ENCODE measurements around the gene PIM1.
A peak's percentile ranks its signal among the peaks of the same experiment; 100 is the strongest.
"Not testable (repeated sequence)": the region's sequence is repeated elsewhere in the genome, so short reads cannot be mapped to it uniquely, and the experiment has no call there.

Gene PIM1

DNA sequence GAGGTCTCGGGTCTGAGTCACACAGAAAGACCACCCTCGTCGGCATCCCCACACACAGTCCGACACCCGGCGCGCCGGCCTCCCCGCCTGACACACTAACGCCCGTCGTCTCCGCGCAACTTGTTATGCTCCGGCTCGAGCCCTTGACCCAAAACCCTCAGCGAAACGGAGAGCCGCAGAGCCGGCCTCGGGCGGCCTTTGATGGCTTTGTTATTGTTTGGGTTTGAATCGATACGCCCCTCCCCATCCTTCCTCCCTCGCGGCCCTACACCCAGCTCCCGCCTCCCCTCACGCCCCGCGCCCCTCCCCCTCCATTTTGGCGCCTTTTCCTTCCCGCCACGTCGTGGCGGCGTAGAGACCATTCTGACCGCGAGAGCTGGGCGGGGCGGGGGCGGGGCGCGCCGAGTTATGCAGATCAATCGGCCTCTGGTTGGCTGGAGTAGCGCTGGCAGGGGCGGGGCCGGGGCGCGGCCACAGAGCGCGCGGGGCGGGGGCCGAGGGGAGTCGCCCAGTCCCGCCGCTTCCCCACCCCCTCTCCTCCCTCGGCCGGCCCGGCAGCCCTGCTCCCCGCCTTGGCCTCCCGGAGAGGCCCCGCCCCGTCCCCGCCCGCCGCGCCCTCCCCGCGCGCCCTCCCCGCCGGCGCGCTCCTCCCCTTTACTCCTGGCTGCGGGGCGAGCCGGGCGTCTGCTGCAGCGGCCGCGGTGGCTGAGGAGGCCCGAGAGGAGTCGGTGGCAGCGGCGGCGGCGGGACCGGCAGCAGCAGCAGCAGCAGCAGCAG, at the start of gene PIM1:
Gene PIM1 (plus strand): TSS at position 657 of the 777 bp plus-strand sequence. CDS start 424 bp downstream, outside the sequence.
- peak; percentile 99 for DNase-seq

GRCh38 chr6:37121556-37121955, 48.4 kb upstream of the PIM1 start:
- DNase-seq, result no peak

DNA sequence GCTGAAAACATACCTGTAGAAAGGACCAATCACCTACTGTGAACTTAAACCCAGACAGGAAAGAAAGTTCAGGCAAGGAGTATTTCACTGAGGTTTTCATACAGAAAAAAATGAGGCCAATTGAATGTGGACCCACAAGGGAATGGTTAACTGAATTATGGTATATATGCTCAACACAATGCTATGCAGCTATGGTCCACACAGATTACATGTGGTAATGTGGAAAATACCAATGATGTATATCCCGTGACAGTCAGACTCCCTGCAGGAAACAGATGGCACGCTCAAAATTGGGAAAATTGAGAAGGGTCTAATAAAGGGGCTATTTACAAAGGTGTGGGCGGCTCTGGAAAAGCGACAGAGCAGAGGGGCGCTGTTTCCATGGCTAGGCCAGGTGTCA, 47.1 kb upstream of the PIM1 start:
- peak; percentile 96 for DNase-seq

DNA sequence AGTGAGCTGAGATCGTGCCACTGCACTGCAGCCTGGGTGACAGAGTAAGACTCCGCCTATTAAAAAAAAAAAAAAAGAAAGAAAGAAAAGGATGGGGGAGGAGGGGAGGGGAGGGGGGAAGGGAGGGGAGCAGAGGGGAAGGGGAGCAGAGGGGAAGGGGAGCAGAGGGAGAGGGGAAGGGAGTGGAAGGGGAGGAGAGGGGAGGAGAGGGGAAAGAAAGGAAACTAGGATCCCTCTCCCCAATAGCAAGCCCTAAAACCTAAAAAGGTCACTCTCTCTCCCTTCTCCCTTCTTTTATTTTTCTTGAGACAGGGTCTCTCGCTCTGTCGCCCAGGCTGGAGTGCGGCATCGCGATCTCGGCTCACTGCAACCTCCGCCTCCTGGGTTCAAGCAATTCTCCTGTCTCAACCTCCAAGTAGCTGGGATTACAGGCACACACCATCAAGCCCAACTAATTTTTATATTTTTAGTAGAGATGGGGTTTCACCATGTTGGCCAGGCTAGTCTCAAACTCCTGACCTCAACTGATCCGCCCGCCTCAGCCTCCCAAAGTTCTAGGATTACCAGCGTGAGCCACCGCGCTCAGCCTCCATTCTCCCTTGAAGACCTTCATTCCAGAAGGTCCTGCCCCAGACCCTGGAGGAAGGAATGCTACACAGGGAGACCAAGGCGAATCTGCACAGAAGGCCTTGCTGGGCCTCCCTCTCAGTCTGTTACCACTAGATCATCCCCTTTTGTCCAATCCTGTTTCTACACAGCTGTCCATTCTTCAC, 45.8 kb upstream of the PIM1 start:
- no peak for DNase-seq

DNA sequence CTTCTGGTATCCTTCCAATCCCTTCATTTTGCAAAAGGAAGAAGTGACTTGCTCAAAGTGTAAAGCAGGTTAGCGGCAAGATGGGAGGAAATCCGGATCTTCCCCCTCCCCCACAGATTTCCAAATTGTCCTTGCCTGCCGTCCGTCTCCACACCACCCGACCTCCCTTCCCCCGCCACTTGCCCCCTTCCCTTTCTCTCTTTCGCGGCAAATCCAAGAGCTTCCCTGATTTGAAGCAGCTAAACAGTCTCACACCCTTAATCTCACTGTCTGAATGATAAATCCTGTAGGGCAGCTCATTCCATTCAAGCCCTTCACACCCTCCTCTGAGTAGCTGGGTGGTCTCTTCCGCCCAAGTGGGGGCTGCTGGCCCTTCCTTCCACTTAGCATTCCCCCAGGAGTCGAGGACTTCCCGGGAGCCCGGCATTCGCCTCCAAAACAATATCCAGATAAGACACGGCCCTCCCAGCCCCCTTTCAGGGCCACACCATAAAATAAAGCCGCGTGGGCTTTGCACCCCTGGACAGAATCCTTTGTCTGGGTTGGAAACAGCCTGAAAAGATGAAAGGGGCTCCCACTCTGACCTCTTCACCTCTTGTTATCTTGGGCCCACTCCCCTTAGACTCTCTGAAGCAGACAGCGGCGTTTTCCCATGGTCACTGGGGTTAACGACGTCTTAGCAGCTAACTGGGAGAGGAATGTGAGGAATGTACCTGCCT, 44.0 kb upstream of the PIM1 start:
- peak; percentile 72 for DNase-seq

DNA sequence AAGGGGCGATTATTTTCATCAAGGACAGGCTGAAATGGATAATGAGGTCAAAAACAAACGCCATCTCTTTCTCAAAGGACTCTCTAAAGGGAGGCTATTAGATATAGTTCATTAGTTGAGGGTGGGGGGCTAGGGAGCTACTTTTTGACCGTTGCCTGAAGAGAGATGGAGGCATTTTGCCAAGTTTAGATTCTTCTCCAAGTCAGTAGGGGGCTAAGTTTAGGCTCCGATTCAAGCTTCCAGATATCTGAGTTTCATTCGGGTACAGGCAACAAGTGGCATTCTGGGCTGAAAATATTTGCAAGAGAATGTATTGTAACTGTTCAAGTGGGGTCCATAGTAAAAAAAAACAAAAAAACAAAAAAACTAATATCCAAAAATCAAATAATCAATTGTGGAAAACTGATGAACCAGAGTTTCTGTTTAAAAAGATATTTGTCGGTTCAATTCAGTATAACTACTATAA, 43.4 kb upstream of the PIM1 start:
- DNase-seq, result no peak

- DNase-seq, result no peak
These were observed 42.9 kb upstream of the PIM1 start for GRCh38 chr6:37126961-37127616.

DNA sequence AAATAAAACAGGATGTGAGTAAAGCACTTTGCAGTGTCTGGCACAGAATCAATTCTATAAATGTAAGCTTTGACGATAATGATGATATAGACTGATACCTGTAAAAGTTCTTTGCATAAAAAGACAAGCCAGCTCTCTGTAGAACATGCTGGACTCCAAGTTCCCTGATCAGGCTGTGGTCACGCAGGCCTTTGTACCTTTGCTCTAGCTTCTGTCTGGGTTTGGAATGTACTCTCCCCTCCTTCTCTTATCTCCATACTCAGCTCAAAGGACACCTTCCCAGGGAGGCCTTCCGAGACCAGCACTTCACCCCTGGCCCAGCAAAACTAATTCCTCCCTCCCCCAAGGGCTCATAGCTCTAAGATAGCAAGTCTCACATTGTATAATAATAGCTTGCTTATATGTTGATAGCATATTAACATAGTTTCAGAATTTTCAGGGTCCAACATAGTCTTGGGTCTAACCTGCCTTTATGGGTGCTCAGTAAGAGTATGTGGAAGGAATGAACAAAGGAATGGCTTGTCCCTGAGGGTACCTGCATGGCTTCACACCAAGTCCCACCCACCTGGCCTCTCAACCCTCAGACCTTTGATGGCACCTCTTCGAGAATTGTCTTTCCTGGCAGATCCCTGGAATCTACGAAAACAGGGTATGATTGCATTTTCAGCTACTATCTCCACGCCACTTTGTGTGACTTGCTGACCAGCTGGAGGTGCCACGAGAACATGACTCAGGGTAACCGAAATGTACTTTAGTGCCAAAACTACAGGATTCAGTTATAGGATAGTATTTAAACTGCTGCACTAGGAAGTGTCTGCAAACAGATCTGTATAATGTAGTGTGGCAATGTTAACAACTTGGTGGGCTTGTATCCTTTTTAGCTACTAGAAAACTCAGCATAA, 41.7 kb upstream of the PIM1 start:
- DNase-seq, result no peak

- not testable (repeated sequence) for DNase-seq
These were observed 41.0 kb upstream of the PIM1 start for GRCh38 chr6:37128863-37129443.

DNA sequence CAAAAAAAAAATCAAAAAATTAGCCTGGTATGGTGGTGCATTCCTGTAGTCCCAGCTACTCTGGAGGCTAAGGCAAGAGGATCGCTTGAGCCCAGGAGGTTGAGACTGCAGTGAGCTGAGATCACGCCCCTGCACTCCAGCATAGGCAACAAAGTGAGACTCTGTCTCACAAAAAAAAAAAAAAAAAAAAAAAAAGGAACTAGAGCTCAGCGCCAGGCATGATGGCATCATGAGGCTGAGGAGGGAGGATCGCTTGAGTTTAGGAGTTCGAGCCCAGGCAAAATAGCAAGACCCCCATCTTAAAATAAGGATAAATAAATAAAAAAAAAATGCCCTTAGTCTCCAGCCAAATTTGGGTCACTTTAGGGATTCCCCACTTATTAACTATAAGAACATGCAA, 40.4 kb upstream of the PIM1 start:
- DNase-seq, result no peak

- peak; percentile 26 for DNase-seq
These were observed 39.2 kb upstream of the PIM1 start for GRCh38 chr6:37130704-37131103.

DNA sequence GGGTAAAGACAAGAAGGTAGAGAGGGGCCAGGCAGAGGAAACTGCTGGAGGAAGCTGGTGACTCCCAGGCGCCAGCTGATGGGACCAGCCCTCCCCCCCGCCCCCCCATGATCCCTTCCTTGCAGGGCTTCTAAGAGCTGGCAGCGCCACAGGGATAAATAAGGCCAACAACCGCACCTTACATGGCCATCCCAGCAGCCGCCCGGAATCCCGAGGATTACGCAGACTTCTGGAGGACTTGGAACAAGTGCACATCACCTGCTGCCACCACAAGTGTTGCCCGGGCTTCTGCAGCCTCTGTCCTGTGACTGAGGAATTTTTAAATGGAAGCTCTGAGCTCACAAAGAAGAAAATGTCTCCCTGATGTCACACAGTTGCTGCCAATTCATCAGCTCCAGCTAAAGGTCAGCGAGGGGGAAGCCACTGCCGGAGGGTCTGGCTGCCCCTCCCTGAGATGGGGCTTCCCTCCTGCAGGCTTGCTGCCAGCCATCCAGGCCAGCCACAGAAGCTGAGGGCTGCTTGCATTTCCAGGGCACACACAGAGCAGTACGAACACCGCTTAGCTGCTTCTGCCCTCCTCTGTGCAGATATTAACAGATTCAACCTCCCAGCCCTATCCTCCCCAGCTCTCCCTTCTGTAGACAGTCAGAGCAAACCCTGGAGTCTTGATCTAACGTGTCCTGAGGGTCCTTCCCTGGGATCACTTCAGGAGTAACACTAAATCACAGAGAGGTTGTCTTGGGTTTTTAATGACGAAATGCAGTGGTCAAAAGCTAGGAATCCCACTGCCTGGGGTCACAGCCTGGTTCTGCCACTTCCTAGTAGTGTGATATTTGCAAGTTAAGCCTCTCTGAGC, 38.6 kb upstream of the PIM1 start:
- peak; percentile 12 for DNase-seq

GRCh38 chr6:37131960-37132253, 38.0 kb upstream of the PIM1 start:
- DNase-seq, result no peak

- peak; percentile 91 for DNase-seq
These were observed 35.9 kb upstream of the PIM1 start for GRCh38 chr6:37134036-37134395.

- peak; percentile 96 for DNase-seq
These were observed 35.4 kb upstream of the PIM1 start for GRCh38 chr6:37134396-37135191.

DNA sequence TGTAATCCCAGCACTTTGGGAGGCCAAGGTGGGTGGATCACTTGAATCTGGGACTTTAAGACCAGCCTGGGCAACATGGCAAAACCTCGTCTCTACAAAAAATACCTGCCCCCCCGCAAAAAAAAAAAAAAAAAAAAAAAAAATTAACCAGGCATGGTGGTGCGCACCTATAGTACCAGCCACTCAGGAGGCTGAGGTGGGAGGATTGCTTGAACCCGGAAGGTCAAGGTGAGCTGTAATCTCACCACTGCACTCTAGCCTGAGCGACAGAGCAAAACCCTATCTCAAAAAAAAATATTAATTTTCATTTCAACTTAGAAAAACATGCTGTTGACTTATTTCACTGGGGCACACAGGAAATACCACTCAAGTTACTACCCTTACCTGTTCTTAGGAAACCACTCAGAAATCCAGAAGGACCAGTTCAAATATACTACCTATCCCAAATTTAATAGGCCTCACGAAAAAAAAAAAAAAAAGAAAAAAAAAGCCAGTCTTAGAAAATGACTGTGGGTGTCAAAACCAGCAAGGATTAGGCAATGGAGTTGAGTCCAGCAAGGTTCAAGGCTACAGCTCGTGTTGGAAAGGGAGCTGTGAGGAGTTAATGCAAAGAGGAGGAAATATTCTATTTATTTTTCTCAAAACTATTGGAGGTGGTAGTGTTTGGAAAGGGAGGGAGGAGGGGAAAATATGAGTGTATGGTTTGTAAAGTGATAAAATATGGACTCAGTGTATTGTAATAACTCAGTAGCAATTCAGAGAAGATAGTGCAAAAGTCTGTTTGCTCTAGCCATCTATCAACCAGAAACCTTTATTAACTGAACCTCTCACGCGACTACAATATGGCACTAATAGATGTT, 33.9 kb upstream of the PIM1 start:
- peak; percentile 3 for DNase-seq

- no peak for DNase-seq
These were observed 33.1 kb upstream of the PIM1 start for GRCh38 chr6:37136821-37137200.

GRCh38 chr6:37137201-37138090, 32.5 kb upstream of the PIM1 start:
- DNase-seq, result peak; percentile 99
